ENCODE results near the gene MAML3.

MAML3 gene

GRCh38 chr4:140012688-140013486 lies 141.1 kb downstream of the MAML3 start:
- DNase-seq = peak; percentile 54 to 69
- no peak for TF ChIP-seq GATA1 (IDR thresholded peaks at IDR 0.05; ENCODE audit: low read depth, low read length)
- TF ChIP-seq POLR2A (IDR thresholded peaks at IDR 0.05; ENCODE audit: low read length) = no peak

- TF ChIP-seq GATA1 (IDR thresholded peaks at IDR 0.05; ENCODE audit: low read depth, low read length) (no peak), POLR2A (IDR thresholded peaks at IDR 0.05; ENCODE audit: low read length) (no peak)
- DNase-seq = no peak
Observed at GRCh38 chr4:140005699-140006098, 148.3 kb downstream of the MAML3 start.

DNA sequence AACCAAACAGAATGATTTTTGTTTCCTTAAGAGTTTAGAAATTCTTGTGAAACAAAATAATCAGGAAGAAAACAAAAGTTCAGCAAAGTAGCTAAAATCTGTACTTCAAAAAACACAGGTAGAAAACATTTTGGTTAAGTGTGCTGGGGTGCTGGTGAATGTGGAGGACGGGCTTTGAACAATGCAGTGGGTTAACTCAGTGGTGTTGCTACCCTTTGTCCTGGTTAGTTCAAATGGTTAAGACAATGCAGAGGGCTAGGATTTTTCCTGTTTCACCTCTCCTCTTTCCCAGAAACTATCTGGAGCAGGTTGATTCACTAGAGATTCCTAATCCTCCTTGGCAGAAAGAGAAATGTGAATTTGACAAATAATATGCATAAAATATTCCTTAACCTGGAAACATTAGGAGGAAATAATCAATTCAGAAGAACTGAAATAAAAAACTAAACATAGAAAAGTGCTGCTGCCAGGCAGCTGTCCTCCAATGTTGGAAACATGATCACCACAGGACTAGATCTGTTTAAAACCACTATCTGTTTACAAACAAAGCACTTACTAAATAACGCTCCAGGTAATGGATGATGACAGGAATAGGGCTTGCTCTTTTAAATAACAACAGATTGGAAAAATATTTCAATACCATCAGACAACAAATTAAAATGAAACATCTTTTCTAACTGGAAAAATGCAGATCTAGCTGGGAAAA lies 148.9 kb downstream of the MAML3 start:
- no peak for DNase-seq
- TF ChIP-seq GATA1 (IDR thresholded peaks at IDR 0.05; ENCODE audit: low read depth, low read length) (no peak), POLR2A (IDR thresholded peaks at IDR 0.05; ENCODE audit: low read length) (no peak)

GRCh38 chr4:140004549-140004895 lies 149.5 kb downstream of the MAML3 start:
- no peak for DNase-seq
- TF ChIP-seq POLR2A (IDR thresholded peaks at IDR 0.05; ENCODE audit: low read length) = no peak
- no peak for TF ChIP-seq GATA1 (IDR thresholded peaks at IDR 0.05; ENCODE audit: low read depth, low read length)

DNA sequence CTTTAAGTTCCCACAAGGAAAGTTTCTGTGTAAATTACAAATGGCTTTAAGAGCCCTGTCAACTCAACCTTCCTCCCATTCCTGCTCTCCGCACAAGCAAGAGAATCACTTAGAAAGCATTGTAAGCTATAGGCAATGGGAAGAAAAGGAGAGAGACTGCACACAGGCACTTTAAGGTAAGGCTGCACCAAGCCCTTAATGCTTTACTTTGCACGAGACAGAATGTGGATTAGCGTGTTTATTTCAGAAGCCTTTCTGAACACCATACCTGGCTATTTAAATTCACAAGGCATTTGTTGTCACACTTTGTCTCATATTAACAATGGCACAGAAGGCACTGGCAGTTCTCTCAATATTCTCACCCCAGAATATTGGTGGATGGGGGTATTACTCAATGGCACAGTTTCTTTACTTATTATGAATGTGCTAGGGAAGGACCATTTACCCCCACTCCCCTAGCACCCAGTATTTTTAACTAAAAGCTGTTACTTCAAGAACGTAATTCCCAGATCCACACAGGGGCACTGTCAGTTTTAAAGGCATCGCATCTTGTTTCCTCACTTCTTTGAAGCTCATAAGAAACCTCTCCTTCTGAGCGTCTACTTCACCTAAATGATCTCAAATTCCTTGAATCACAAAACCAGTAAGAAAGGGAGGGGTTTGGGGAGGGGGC lies 150.0 kb downstream of the MAML3 start:
- no peak for TF ChIP-seq GATA1 (IDR thresholded peaks at IDR 0.05; ENCODE audit: low read depth, low read length)
- TF ChIP-seq POLR2A (IDR thresholded peaks at IDR 0.05; ENCODE audit: low read length) = no peak
- DNase-seq = no peak

DNA sequence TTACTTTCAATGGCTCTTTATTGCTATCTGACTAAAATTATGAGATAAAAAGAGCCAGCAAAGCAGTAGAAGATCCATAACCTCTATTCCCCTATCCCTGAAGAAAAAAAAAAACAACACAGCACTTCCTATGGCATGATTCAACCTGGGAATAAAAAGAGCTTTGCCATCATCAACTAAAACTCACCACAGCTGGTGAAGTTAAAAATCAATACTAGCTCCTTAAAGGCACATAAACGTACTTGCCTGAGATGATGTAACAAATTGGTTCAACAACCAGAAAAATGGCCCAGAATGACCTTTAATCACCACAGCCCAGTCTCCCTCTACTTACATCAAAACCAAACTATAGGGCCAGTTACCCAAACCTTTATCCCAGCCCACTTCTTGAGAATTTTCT lies 153.8 kb downstream of the MAML3 start:
- DNase-seq = no peak
- TF ChIP-seq POLR2A (IDR thresholded peaks at IDR 0.05; ENCODE audit: low read length) (no peak), GATA1 (IDR thresholded peaks at IDR 0.05; ENCODE audit: low read depth, low read length) (no peak)

GRCh38 chr4:139988863-139989765 lies 164.9 kb downstream of the MAML3 start:
- DNase-seq = peak in 1 of 2 experiments; percentile 7
- TF ChIP-seq POLR2A (IDR thresholded peaks at IDR 0.05; ENCODE audit: low read length) (no peak), GATA1 (IDR thresholded peaks at IDR 0.05; ENCODE audit: low read depth, low read length) (no peak)

DNA sequence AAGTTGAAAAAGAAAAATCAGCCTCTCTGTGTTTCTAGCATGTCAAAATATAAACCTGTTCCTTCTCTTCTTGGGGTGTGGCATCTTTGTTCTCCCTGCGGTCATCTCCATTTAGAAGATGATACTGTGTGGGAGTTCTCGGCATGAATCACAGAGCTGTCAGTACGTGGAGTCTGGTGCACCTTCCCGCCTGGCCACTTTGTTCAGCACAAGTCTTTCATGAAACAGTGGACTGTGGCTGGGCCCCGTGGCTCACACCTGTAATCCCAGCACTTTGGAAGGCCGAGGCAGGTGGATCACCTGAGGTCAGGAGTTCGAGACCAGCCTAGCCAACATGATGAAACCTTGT lies 166.5 kb downstream of the MAML3 start:
- no peak for TF ChIP-seq GATA1 (IDR thresholded peaks at IDR 0.05; ENCODE audit: low read depth, low read length)
- no peak for TF ChIP-seq POLR2A (IDR thresholded peaks at IDR 0.05; ENCODE audit: low read length)
- DNase-seq = no peak

GRCh38 chr4:139986689-139987501 lies 167.1 kb downstream of the MAML3 start:
- DNase-seq = no peak
- TF ChIP-seq GATA1 (IDR thresholded peaks at IDR 0.05; ENCODE audit: low read depth, low read length) (no peak), POLR2A (IDR thresholded peaks at IDR 0.05; ENCODE audit: low read length) (no peak)

GRCh38 chr4:139986106-139986505 lies 167.9 kb downstream of the MAML3 start:
- no peak for TF ChIP-seq POLR2A (IDR thresholded peaks at IDR 0.05; ENCODE audit: low read length)
- TF ChIP-seq GATA1 (IDR thresholded peaks at IDR 0.05; ENCODE audit: low read depth, low read length) = no peak
- DNase-seq = no peak

GRCh38 chr4:139985401-139985800 lies 168.6 kb downstream of the MAML3 start:
- DNase-seq = no peak

GRCh38 chr4:139984471-139984870 lies 169.5 kb downstream of the MAML3 start:
- DNase-seq = no peak
- TF ChIP-seq GATA1 (IDR thresholded peaks at IDR 0.05; ENCODE audit: low read depth, low read length) (no peak), POLR2A (IDR thresholded peaks at IDR 0.05; ENCODE audit: low read length) (no peak)

More at GRCh38 chr4:139985401-139985800, 168.6 kb downstream of the MAML3 start:
- TF ChIP-seq GATA1 (IDR thresholded peaks at IDR 0.05; ENCODE audit: low read depth, low read length) (no peak), POLR2A (IDR thresholded peaks at IDR 0.05; ENCODE audit: low read length) (no peak)

- DNase-seq = no peak
- TF ChIP-seq POLR2A (IDR thresholded peaks at IDR 0.05; ENCODE audit: low read length) (no peak), GATA1 (IDR thresholded peaks at IDR 0.05; ENCODE audit: low read depth, low read length) (no peak)
Observed at GRCh38 chr4:139978692-139979091, 175.3 kb downstream of the MAML3 start.
